Calu3 (cell line): ENCODE results near the gene ZNF649. TPM values are rescaled to one million over a fixed set of nuclear protein-coding genes. Genes with fewer than 3 reads are reported as not detected.

Source experiments
- BruUV-seq: library from RNA; stranded (reverse); fragments of 400-500 nt; replicated peaks from 2 replicates; lab custom pipeline; 2021; lab: Mats Ljungman, UMichigan
- CTCF ChIA-PET: fragments of 300-600 bp; sonication (Branson Sonifier 250); formaldehyde crosslinking; loops from one replicate; lab custom pipeline; 2022; ENCODE audit warnings: antibody characterized with exemption; lab: Charles Lee
- DNase-seq: peaks from one replicate; pipeline ENCODE4 v3.0.0; 2022
- H3K27ac Mint-ChIP-seq: one replicate; pipeline ENCODE4 v1.8.0; 2022; ENCODE audit warnings: mixed read lengths; ENCODE audit not compliant: unreplicated experiment
- H3K27me3 Mint-ChIP-seq: one replicate; pipeline ENCODE4 v1.8.0; 2022; ENCODE audit warnings: mixed read lengths; ENCODE audit not compliant: unreplicated experiment
- H3K36me3 Mint-ChIP-seq: one replicate; pipeline ENCODE4 v1.8.0; 2022; ENCODE audit warnings: mild to moderate bottlenecking, moderate library complexity, mixed read lengths; ENCODE audit not compliant: insufficient read depth, unreplicated experiment
- H3K4me1 Mint-ChIP-seq: one replicate; pipeline ENCODE4 v1.8.0; 2022; ENCODE audit warnings: mild to moderate bottlenecking, low read depth, mixed read lengths; ENCODE audit not compliant: unreplicated experiment
- H3K4me3 Mint-ChIP-seq: one replicate; pipeline ENCODE4 v1.8.0; 2022; ENCODE audit warnings: mild to moderate bottlenecking, low read depth, moderate library complexity, mixed read lengths; ENCODE audit not compliant: unreplicated experiment
- H3K9me3 Mint-ChIP-seq: one replicate; pipeline ENCODE4 v1.8.0; 2022; ENCODE audit warnings: low read depth, mixed read lengths; ENCODE audit not compliant: unreplicated experiment
- intact Hi-C: fragments of 100-400 bp; cut with micrococcal nuclease; formaldehyde crosslinking; loops from one replicate; pipeline ENCODE4 v1.10.0; 2022; ENCODE audit not compliant: unreplicated experiment
- total RNA-seq: library from RNA; stranded (reverse); gene quantifications from 2 replicates; pipeline ENCODE4 v1.2.3, GENCODE V29; 2022
- TF ChIP-seq, protein P1 (sequence below): fragments of 200-600 bp; IDR thresholded peaks from one replicate; pipeline ENCODE4 v1.8.0; 2022; ENCODE audit warnings: antibody characterized with exemption; ENCODE audit not compliant: unreplicated experiment

ZNF649 gene
- total RNA-seq, 1 experiment from 2014 or later, result 15.5 TPM

- peaks cover 32% of the 10 kb centered on the region for H3K36me3 Mint-ChIP-seq
- H3K9me3 Mint-ChIP-seq, result peaks cover 33% of the 10 kb centered on the region
- CTCF ChIA-PET, result no interaction called here
- TF ChIP-seq, protein P1, sequence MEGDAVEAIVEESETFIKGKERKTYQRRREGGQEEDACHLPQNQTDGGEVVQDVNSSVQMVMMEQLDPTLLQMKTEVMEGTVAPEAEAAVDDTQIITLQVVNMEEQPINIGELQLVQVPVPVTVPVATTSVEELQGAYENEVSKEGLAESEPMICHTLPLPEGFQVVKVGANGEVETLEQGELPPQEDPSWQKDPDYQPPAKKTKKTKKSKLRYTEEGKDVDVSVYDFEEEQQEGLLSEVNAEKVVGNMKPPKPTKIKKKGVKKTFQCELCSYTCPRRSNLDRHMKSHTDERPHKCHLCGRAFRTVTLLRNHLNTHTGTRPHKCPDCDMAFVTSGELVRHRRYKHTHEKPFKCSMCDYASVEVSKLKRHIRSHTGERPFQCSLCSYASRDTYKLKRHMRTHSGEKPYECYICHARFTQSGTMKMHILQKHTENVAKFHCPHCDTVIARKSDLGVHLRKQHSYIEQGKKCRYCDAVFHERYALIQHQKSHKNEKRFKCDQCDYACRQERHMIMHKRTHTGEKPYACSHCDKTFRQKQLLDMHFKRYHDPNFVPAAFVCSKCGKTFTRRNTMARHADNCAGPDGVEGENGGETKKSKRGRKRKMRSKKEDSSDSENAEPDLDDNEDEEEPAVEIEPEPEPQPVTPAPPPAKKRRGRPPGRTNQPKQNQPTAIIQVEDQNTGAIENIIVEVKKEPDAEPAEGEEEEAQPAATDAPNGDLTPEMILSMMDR, result no peak
- intact Hi-C loops, result no loop called here
- H3K4me1 Mint-ChIP-seq, result peaks cover 16% of the 10 kb centered on the region
- no TSS peak for BruUV-seq
- H3K27ac Mint-ChIP-seq, result no peak overlapping the region
- no peaks in the 10 kb centered on the region for H3K27me3 Mint-ChIP-seq
- no peak for DNase-seq
- no peak overlapping the region for H3K4me3 Mint-ChIP-seq
These were observed 20.1 kb downstream of the ZNF649 start for GRCh38 chr19:51884713-51885112.

DNA sequence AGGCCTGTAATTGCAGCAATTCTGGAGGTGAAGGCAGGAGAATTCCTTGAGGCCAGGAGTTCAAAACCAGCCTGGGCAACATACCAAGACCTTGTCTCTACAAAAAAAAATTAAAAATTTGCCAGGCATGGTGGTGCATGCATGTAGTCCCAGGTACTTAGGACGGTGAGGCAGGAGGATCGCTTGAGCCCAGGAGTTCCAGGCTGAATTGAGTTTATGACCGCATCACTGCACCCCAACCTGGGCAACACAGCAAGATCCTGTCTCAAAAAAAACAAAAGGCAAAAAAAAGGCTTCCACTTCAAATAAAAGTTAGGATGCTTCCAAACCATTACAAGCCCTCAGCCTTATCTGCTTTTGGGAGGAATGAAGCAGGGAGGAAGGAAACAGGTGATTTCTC is 22.3 kb downstream of the ZNF649 start:
- H3K4me3 Mint-ChIP-seq, result no peak overlapping the region
- no TSS peak for BruUV-seq
- H3K27me3 Mint-ChIP-seq, result no peaks in the 10 kb centered on the region
- H3K27ac Mint-ChIP-seq, result no peak overlapping the region
- peaks cover 28% of the 10 kb centered on the region for H3K9me3 Mint-ChIP-seq
- no peak for DNase-seq
- H3K4me1 Mint-ChIP-seq, result peaks cover 9% of the 10 kb centered on the region
- CTCF ChIA-PET, result no interaction called here
- TF ChIP-seq, protein P1, result no peak
- H3K36me3 Mint-ChIP-seq, result peaks cover 17% of the 10 kb centered on the region
- intact Hi-C loops, result no loop called here

- CTCF ChIA-PET, result no interaction called here
These were observed 31.7 kb downstream of the ZNF649 start for GRCh38 chr19:51873097-51873496.

DNA sequence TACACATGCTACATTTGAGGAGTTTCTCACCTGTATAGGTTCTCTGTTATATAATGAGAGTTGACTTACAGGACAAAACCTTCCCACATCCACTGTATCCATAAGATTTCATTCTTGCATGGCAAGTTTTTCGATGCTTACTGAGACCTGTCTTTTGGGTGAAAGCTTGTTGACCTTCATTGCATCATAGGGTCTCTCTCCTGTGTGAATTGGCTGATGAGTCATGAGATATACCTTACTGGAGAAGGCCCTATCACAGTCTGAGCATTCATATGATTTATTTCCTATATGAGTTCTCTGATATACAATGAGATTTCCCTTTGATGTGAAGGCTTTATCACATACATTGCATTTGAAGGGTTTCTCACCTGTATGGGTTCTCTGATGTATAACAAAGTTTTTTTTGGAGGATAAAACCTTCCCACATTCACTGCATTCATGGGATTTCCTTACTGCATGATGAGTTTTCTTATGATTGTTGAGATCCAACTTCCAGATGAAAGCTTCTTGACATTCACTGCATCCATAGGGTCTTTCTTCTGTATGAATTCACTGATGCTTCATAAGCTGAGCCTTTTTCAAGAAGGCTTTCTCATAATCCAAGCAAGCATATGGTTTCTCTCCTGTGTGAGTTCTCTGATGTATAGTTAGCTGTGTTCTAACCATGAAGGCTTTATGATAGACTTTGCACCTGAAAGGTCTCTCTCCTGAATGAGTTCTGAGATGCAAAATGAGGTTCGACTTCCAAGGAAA is 42.8 kb downstream of the ZNF649 start:
- DNase-seq, result no peak
- H3K27ac Mint-ChIP-seq, result no peak overlapping the region
- no peaks in the 10 kb centered on the region for H3K36me3 Mint-ChIP-seq
- H3K9me3 Mint-ChIP-seq, result peaks cover 19% of the 10 kb centered on the region
- intact Hi-C loops, result no loop called here
- TF ChIP-seq, protein P1, result no peak
- H3K4me3 Mint-ChIP-seq, result no peak overlapping the region
- CTCF ChIA-PET, result no interaction called here
- H3K4me1 Mint-ChIP-seq, result no peaks in the 10 kb centered on the region
- no TSS peak for BruUV-seq
- H3K27me3 Mint-ChIP-seq, result no peaks in the 10 kb centered on the region

More at GRCh38 chr19:51873097-51873496, 31.7 kb downstream of the ZNF649 start:
- Mint-ChIP-seq H3K36me3 (peaks cover 16% of the 10 kb centered on the region), H3K27ac (no peak overlapping the region), H3K9me3 (peaks cover 44% of the 10 kb centered on the region), H3K27me3 (no peaks in the 10 kb centered on the region), H3K4me3 (no peak overlapping the region), H3K4me1 (no peaks in the 10 kb centered on the region)
- DNase-seq, result no peak
- intact Hi-C loops, result no loop called here
- BruUV-seq, result no TSS peak
- TF ChIP-seq, protein P1, result no peak

Other genes starting within 250 kb of the ZNF649 start
- 30.3 and 33.7 TPM in 2 replicates for gene SPACA6, start 211.7 kb downstream of the ZNF649 start, total RNA-seq
- not detected in 2 replicates for gene HAS1, start 181.0 kb downstream of the ZNF649 start, total RNA-seq
- gene FPR1, start 153.1 kb downstream of the ZNF649 start, total RNA-seq, result not detected in 2 replicates
- gene FPR2, start 143.8 kb downstream of the ZNF649 start, total RNA-seq, result not detected in 2 replicates
- gene FPR3, start 109.9 kb downstream of the ZNF649 start, total RNA-seq, result not detected in 2 replicates
- 15.0 and 16.1 TPM in 2 replicates for gene ZNF577, start 17.1 kb downstream of the ZNF649 start, total RNA-seq
- 7.2 and 9.3 TPM in 2 replicates for gene ZNF613, start 22.5 kb upstream of the ZNF649 start, total RNA-seq
- gene ZNF350, start 81.8 kb upstream of the ZNF649 start, total RNA-seq, result 10.7 and 14.0 TPM in 2 replicates
- gene ZNF615, start 103.2 kb upstream of the ZNF649 start, total RNA-seq, result 5.3 and 7.3 TPM in 2 replicates
- gene ZNF614, start 123.4 kb upstream of the ZNF649 start, total RNA-seq, result 9.5 and 10.3 TPM in 2 replicates
- gene ZNF432, start 143.8 kb upstream of the ZNF649 start, total RNA-seq, result 16.0 TPM in 2 replicates
- 37.6 and 39.8 TPM in 2 replicates for gene ZNF841, start 190.7 kb upstream of the ZNF649 start, total RNA-seq
- gene ZNF616, start 234.9 kb upstream of the ZNF649 start, total RNA-seq, result 8.9 and 9.2 TPM in 2 replicates